Neural cell (in vitro differentiated cells): ENCODE results near the gene TEAD4. TPM values are rescaled to one million over a fixed set of nuclear protein-coding genes. Genes with fewer than 3 reads are reported as not detected.

Experiments
- H2AFZ ChIP-seq: fragments of 200-600, 300-800 bp; sonication (generic), shearing (Covaris generic); 2 replicates; pipeline ENCODE4 v1.6.0; 2014; ENCODE audit warnings: low read depth, mild to moderate bottlenecking, antibody characterized with exemption, low read length, moderate library complexity
- H3F3A ChIP-seq: fragments of 200-600 bp; shearing (Covaris generic); 2 replicates; pipeline ENCODE4 v1.6.1; 2016; ENCODE audit warnings: mild to moderate bottlenecking, moderate library complexity, mixed read lengths, antibody characterized with exemption, low read length; ENCODE audit not compliant: insufficient read depth, poor library complexity, severe bottlenecking
- H3K27ac ChIP-seq: fragments of 200-600, 300-800 bp; sonication (generic), shearing (Covaris generic); 2 replicates; pipeline ENCODE4 v1.5.1; 2014; ENCODE audit warnings: mild to moderate bottlenecking, low read length, moderate library complexity
- H3K27me3 ChIP-seq: fragments of 300-800, 200-600 bp; sonication (generic), shearing (Covaris generic); 2 replicates; pipeline ENCODE4 v1.6.0; 2014; ENCODE audit warnings: mild to moderate bottlenecking, low read depth, low read length, moderate library complexity; ENCODE audit not compliant: insufficient read depth
- H3K36me3 ChIP-seq: fragments of 300-800, 200-600 bp; sonication (generic), shearing (Covaris generic); 2 replicates; pipeline ENCODE4 v1.5.1; 2014; ENCODE audit warnings: mild to moderate bottlenecking, antibody characterized with exemption, low read length, moderate library complexity; ENCODE audit not compliant: insufficient read depth
- H3K4me2 ChIP-seq: fragments of 300-800, 200-600 bp; sonication (generic), shearing (Covaris generic); 2 replicates; pipeline ENCODE4 v1.6.0; 2014; ENCODE audit warnings: mild to moderate bottlenecking, low read length
- H3K4me3 ChIP-seq: fragments of 300-800, 200-600 bp; sonication (generic), shearing (Covaris generic); 2 replicates; pipeline ENCODE4 v1.5.1; 2014; ENCODE audit warnings: mild to moderate bottlenecking, low read length, moderate library complexity
- H3K79me2 ChIP-seq: fragments of 200-600 bp; shearing (Covaris generic); replicated peaks from 2 replicates; pipeline ENCODE4 v1.6.0; 2014; ENCODE audit warnings: mild to moderate bottlenecking, low read length, moderate library complexity; ENCODE audit not compliant: insufficient read depth
- H3K9ac ChIP-seq: fragments of 300-800, 200-600 bp; sonication (generic), shearing (Covaris generic); 2 replicates; pipeline ENCODE4 v1.6.1; 2016; ENCODE audit warnings: mild to moderate bottlenecking, low read length, mixed read lengths
- H3K9me2 ChIP-seq: fragments of 200-600 bp; shearing (Covaris generic); 2 replicates; pipeline ENCODE4 v1.6.1; 2016; ENCODE audit warnings: mild to moderate bottlenecking, low read length, mixed read lengths; ENCODE audit not compliant: insufficient read depth
- H3K9me3 ChIP-seq: fragments of 200-600, 300-800 bp; sonication (generic), shearing (Covaris generic); 2 replicates; pipeline ENCODE4 v1.6.1; 2016; ENCODE audit warnings: mild to moderate bottlenecking, mixed run types, low read length, moderate library complexity, mixed read lengths
- H4K20me1 ChIP-seq: fragments of 200-600 bp; shearing (Covaris generic); 2 replicates; pipeline ENCODE4 v1.6.1; 2016; ENCODE audit warnings: mild to moderate bottlenecking, mixed run types; ENCODE audit not compliant: insufficient read depth
- EP300 ChIP-seq: fragments of 450-650 bp; conservative IDR thresholded peaks from 2 replicates; pipeline ENCODE4 v1.6.1; 2014; ENCODE audit warnings: antibody characterized with exemption, mild to moderate bottlenecking, moderate library complexity; ENCODE audit not compliant: poor library complexity, severe bottlenecking
- EZH2 ChIP-seq: fragments of 200-600, 300-800 bp; shearing (Covaris generic), sonication (generic); IDR thresholded peaks from 2 replicates; pipeline ENCODE4 v1.6.1; 2014; ENCODE audit warnings: antibody characterized with exemption, low read length, borderline replicate concordance, mild to moderate bottlenecking; ENCODE audit not compliant: insufficient read depth, poor library complexity, severe bottlenecking
- MXI1 ChIP-seq: fragments of 450-650 bp; conservative IDR thresholded peaks from 2 replicates; pipeline ENCODE4 v1.6.1; 2014; ENCODE audit warnings: antibody characterized with exemption, mild to moderate bottlenecking; ENCODE audit not compliant: poor library complexity, severe bottlenecking
- POLR2AphosphoS5 ChIP-seq: IDR thresholded peaks from 2 replicates; pipeline ENCODE4 v1.6.1; 2012
- RAD21 ChIP-seq: fragments of 450-650 bp; conservative IDR thresholded peaks from 2 replicates; pipeline ENCODE4 v1.6.1; 2014; ENCODE audit warnings: antibody characterized with exemption, mild to moderate bottlenecking, moderate library complexity
- SMC3 ChIP-seq: fragments of 450-650 bp; conservative IDR thresholded peaks from 2 replicates; pipeline ENCODE4 v1.6.1; 2014; ENCODE audit warnings: antibody characterized with exemption, mild to moderate bottlenecking, moderate library complexity; ENCODE audit not compliant: poor library complexity
- TAF1 ChIP-seq: IDR thresholded peaks from 2 replicates; pipeline ENCODE4 v1.6.1; 2012; ENCODE audit warnings: low read depth
- polyA plus RNA-seq: library from polyadenylated mRNA; depleted of rRNA; stranded (reverse); fragments of >200 nt; gene quantifications from 2 replicates; pipeline ENCODE4 v1.2.3, GENCODE V29; 2014
- TF ChIP-seq, protein P1 (sequence below): fragments of 450-650 bp; IDR thresholded peaks from 2 replicates; pipeline ENCODE4 v1.5.1; 2014; ENCODE audit warnings: antibody characterized with exemption, mild to moderate bottlenecking, moderate library complexity; ENCODE audit not compliant: poor library complexity, severe bottlenecking
- TF ChIP-seq, protein P2 (sequence below): IDR thresholded peaks from 2 replicates; pipeline ENCODE4 v1.6.1; 2012; ENCODE audit warnings: borderline replicate concordance

TEAD4 gene
- polyA plus RNA-seq, 1 donor from 2014 or later: 1.6 TPM

DNA sequence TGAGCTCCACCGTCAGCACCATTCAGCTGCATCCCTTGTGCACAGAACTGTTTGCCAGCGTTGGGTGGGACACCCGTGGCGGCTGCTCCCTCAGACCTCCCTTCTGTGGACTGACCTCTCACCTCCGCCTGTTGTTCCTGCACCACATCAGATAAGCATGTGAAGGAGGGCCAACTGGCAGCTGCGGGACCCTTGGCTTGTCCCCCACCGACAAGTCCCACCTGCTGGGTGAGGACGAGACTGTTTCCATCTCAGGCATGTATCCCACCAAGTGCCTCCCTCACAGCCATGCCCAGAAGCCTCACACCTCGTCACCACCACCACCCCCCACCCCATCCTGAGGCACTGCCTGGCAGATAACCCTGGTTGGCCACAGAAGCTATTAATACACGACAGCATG is 18.6 kb upstream of the TEAD4 start:
- H3K27ac ChIP-seq: no peak overlapping the region
- no peak overlapping the region for H3K4me3 ChIP-seq
- no peak overlapping the region for H3K9ac ChIP-seq
- H3K4me2 ChIP-seq: no peak overlapping the region
- no peaks in the 10 kb centered on the region for H4K20me1 ChIP-seq
- H3K9me2 ChIP-seq: no peaks in the 10 kb centered on the region
- H3K9me3 ChIP-seq: no peaks in the 10 kb centered on the region
- H3F3A ChIP-seq: no peaks in the 10 kb centered on the region
- no peaks in the 10 kb centered on the region for H3K27me3 ChIP-seq
- TF ChIP-seq EZH2 (no peak), POLR2AphosphoS5 (no peak), RAD21 (no peak), SMC3 (no peak), TAF1 (no peak), MXI1 (no peak), EP300 (no peak)
- TF ChIP-seq, protein P1, sequence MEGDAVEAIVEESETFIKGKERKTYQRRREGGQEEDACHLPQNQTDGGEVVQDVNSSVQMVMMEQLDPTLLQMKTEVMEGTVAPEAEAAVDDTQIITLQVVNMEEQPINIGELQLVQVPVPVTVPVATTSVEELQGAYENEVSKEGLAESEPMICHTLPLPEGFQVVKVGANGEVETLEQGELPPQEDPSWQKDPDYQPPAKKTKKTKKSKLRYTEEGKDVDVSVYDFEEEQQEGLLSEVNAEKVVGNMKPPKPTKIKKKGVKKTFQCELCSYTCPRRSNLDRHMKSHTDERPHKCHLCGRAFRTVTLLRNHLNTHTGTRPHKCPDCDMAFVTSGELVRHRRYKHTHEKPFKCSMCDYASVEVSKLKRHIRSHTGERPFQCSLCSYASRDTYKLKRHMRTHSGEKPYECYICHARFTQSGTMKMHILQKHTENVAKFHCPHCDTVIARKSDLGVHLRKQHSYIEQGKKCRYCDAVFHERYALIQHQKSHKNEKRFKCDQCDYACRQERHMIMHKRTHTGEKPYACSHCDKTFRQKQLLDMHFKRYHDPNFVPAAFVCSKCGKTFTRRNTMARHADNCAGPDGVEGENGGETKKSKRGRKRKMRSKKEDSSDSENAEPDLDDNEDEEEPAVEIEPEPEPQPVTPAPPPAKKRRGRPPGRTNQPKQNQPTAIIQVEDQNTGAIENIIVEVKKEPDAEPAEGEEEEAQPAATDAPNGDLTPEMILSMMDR: no peak
- TF ChIP-seq, protein P2, sequence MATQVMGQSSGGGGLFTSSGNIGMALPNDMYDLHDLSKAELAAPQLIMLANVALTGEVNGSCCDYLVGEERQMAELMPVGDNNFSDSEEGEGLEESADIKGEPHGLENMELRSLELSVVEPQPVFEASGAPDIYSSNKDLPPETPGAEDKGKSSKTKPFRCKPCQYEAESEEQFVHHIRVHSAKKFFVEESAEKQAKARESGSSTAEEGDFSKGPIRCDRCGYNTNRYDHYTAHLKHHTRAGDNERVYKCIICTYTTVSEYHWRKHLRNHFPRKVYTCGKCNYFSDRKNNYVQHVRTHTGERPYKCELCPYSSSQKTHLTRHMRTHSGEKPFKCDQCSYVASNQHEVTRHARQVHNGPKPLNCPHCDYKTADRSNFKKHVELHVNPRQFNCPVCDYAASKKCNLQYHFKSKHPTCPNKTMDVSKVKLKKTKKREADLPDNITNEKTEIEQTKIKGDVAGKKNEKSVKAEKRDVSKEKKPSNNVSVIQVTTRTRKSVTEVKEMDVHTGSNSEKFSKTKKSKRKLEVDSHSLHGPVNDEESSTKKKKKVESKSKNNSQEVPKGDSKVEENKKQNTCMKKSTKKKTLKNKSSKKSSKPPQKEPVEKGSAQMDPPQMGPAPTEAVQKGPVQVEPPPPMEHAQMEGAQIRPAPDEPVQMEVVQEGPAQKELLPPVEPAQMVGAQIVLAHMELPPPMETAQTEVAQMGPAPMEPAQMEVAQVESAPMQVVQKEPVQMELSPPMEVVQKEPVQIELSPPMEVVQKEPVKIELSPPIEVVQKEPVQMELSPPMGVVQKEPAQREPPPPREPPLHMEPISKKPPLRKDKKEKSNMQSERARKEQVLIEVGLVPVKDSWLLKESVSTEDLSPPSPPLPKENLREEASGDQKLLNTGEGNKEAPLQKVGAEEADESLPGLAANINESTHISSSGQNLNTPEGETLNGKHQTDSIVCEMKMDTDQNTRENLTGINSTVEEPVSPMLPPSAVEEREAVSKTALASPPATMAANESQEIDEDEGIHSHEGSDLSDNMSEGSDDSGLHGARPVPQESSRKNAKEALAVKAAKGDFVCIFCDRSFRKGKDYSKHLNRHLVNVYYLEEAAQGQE: no peak
- H3K79me2 ChIP-seq: no peaks in the 10 kb centered on the region
- H3K36me3 ChIP-seq: no peaks in the 10 kb centered on the region
- no peak overlapping the region for H2AFZ ChIP-seq

DNA sequence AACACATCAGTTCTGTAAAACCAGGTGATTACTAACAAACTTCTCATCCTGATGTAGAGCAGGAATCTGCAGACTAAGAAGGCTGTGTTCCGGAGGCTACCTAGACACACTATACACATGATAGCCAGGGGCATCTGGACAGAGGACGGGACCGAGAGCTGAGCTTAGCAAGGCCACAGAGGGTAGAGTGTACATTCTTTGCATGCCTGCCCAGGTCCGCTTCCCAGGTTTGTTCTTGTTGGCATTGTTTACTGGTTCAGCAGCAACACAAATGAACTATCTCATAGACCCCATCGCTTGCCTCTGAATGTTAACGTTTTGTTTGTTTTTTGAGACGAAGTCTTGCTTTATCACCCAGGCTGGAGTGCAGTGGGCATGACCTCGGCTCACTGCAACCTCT is 17.7 kb upstream of the TEAD4 start:
- Histone ChIP-seq H3K27me3 (no peaks in the 10 kb centered on the region), H3K79me2 (no peaks in the 10 kb centered on the region), H3K9ac (no peak overlapping the region), H3K4me3 (no peak overlapping the region), H3K36me3 (no peaks in the 10 kb centered on the region), H3K4me2 (no peak overlapping the region), H3K9me2 (no peaks in the 10 kb centered on the region), H2AFZ (no peak overlapping the region), H4K20me1 (no peaks in the 10 kb centered on the region), H3F3A (no peaks in the 10 kb centered on the region), H3K9me3 (no peaks in the 10 kb centered on the region), H3K27ac (no peak overlapping the region)
- no peak for TF ChIP-seq RAD21
- TF ChIP-seq POLR2AphosphoS5: no peak
- TF ChIP-seq MXI1: no peak
